Measurements from ENCODE around the gene SPDYE16.
A peak's percentile ranks its signal among the peaks of the same experiment; 100 is the strongest.
"Not testable (repeated sequence)": the region's sequence is repeated elsewhere in the genome, so short reads cannot be mapped to it uniquely, and the experiment has no call there.

The SPDYE16 gene, protein sequence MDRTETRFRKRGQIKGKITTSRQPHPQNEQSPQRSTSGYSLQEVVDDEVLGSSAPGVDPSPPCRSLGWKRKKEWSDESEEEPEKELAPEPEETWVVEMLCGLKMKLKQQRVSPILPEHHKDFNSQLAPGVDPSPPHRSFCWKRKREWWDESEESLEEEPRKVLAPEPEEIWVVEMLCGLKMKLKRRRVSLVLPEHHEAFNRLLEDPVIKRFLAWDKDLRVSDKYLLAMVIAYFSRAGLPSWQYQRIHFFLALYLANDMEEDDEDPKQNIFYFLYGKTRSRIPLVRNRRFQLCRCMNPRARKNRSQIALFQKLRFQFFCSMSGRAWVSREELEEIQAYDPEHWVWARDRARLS

DNA sequence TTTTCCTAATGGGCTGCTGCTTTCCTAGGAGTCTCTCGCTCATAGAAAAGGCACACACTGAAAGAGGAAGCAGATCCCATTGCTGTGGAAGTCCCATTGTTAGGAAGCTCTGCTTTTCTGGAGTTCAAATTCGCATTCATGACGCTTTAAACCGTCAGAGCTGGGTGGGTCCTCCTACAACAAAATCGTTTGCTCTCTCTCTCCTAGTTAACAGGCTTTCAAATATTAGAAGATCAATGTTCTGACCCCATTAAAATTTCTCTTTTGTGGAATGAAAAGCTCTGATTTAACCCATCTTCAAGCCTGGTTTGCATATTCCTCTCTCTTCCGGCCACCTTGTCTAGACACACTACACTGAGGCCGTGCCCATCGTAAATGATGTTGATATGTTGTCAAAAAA, at the start of gene SPDYE16:
Gene SPDYE16 (minus strand): TSS at position 101 of the 400 bp plus-strand sequence. CDS start 1,838 bp downstream, outside the sequence.
- not testable (repeated sequence) for DNase-seq

- DNase-seq = not testable (repeated sequence)
These were observed 49.6 kb upstream of the SPDYE16 start for GRCh38 chr7:76592694-76593093.

DNA sequence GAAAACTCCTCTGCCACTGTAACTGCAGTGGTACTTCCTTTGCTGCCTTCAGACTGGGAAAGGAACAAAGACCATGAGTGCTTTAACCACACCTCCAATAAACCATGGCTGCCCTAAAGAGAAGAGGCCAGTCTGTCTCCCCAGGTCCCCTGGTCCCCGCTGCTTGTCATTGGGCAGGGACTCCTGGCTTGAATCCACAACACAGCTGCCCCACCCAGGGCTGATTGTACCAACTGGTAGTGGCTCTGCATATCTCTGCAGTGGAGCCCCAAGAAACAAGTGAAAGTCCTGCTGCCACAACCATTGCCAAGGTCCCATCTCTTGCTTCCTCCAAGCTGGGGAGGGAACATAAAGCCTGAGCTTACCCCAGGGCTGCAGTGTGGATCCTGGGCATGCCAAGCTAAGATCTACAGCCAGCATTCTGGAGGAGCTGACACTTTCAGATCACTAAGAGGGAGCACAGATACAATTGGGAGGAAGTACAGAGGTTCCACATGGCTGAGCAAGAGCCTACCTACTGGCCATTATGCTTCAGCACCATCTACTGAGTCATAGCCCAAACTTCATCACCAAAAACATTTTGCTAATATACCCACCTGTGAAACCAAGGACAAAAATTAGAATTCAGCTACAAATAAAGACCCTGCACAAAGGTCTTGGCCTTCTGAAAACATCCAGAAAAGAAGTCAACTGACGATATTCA, 48.7 kb upstream of the SPDYE16 start:
- DNase-seq = not testable (repeated sequence)

GRCh38 chr7:76591033-76591432, 47.9 kb upstream of the SPDYE16 start:
- not testable (repeated sequence) for DNase-seq

DNA sequence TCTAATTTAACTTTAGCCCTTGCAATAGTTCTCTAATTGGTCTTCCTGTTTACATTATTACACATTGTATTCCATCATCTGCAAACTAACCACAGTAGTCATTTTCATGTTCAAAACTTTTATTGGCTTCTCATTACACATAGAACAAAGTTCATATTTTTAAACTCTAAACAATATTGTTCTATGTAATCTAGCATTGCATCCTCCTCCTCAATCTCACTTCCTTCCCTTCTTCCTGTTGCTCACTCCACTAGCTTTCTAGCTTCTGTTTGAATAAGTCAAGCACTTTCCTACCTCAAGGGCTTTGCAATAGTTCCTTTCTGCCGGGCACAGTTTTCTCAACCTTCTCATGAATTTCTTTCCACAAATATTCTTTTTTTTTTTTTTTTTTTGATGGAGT, 45.5 kb upstream of the SPDYE16 start:
- DNase-seq = not testable (repeated sequence)

DNA sequence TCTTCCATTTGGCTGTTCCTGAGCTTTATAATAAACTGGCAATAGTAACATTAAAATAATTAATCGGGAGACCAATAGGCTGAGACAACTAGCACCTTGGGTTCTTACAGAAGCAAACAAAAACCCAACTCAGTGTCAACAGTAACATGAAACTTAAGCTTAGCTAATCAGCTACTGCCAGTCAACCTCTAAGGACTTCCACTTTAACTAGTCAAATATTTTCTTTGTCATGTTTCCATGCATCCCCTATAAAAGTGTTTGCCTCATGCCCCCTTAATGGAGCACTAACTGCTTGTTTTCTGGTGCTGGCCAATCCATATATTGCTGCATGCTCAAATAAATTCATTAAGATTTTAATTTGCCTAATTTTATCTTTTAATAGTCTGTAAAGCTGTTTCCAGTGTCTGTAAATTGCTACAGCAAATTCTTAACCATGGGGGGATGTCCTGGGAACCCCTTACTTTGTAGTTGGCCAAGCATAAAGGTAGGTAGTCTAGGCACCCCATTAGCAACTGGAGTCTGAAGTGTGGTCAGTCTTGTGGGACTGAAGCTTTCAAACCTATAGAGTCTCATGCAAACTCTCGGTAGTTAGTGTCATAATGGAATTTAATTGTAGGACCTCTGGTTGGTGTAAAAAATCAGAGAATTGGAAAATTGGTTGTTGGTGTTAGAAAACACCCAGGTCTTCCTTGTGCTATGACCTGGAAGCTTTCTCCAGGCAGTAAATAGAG, 43.7 kb upstream of the SPDYE16 start:
- not testable (repeated sequence) for DNase-seq

- not testable (repeated sequence) for DNase-seq
These were observed 40.7 kb upstream of the SPDYE16 start for GRCh38 chr7:76583636-76584281.

DNA sequence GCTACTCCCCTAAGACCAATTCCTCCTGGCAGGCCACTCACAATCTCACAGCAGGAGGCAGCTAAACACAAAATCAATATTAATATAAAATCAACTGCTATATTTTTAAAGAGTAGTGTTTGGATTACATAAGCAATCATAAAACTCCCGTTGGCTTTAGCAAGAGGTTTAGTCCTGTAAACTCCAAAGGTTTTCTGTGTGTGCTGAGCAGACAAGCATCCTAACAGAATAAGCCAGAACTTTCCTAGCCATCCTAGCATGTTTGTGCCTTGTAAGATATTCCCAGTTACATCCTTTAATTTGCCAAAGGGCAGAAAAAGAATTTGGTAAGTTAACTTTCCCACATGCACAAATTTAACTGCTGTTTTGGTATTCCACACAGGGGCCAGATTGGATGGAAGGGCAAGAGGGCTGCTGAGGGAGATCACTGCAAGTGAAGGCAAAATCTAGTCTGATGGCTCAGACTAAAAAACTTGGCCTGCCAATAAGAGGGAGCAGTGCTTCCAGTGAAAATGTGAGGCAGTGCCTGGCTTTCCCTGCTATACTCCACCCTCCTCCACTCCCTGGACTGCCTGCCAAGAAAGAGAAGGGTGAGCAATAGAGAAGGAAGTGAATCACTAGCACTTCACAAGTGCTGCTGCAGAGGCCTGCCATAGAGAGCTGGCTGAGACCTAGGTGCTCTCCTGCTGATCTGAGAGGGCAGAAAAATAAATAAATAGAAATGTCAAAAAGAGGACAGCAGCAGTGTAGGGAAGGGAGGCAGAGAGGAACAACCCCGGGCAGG, 39.9 kb upstream of the SPDYE16 start:
- peak in 1 of 2 experiments; percentile 9 for DNase-seq

GRCh38 chr7:76575919-76576655, 33.0 kb upstream of the SPDYE16 start:
- not testable (repeated sequence) for DNase-seq

- DNase-seq = not testable (repeated sequence)
These were observed 32.3 kb upstream of the SPDYE16 start for GRCh38 chr7:76575431-76575830.

DNA sequence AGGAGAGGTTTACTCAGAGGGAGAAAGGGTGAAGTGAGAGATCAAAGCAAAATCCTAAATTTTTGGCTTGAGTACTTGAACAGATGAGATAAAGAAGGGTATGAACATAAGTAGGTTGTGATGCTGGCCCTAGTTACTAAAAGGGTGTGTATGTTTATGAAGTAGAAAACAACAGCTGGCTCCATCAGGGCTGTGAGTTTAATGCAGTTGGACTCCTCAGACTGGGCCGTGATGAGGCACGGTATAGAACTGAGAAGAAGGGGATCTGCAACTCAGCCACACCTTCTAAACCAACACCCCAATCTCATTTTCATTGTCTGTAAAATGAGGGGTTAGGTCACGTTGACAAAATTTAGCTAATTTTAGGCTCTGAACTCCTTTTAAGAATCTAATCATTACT, 29.2 kb upstream of the SPDYE16 start:
- DNase-seq = not testable (repeated sequence)

DNA sequence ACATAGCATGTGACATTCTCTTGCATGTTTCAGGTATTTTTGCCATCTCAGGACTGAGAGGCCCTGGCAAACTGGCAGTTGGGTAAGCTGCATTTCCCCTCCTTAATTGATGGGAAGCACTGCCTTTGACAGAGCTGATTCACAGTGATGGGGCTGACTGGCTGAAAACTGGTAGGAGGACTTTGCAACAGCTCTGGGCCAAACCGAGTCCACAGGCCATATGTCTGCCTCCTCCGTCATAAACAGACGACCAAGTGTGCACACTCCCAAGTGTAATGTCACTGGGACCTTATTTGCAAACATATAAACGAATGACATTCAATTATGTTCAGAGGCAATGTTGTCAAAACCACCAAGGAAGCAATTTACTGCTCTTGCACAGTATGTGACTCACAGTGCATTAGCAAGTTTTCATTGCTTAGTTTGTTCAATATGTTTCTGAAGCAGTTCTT, 27.3 kb upstream of the SPDYE16 start:
- not testable (repeated sequence) for DNase-seq

DNA sequence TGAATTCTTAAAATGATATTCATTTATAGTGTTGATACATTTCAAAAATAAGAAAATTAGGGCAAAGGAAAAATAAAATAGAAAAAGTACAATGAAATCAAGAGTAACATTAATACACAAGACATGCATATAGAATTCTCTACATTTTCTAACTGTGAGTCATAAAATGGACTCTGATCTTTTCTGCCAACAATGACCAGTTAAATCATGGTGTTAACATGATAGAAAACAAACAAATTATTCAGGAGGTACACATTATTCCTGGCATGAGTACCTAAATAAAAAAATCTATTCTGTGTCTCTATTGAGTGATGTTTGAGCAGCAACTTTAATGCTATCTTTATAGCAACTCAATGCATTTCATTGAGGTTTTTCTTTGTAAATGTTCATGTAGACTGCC, 25.6 kb upstream of the SPDYE16 start:
- not testable (repeated sequence) for DNase-seq

DNA sequence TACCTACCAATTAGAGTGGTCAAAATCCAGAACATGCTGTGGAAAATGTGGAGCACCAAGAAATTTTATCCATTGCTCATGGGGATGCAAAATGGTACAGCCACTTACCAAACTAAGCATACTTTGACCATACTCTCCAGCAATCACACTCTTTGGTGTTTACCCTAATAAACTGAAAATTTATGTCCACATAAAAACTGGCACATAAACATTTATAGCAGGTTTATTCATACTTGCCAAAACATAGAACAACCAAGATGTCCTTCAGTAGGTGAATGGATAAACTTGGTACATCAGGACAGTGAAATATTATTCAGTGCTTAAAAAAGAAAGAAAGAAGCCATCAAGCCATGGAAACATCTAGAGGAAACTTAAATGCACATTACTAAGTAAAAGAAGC, 24.7 kb upstream of the SPDYE16 start:
- not testable (repeated sequence) for DNase-seq

DNA sequence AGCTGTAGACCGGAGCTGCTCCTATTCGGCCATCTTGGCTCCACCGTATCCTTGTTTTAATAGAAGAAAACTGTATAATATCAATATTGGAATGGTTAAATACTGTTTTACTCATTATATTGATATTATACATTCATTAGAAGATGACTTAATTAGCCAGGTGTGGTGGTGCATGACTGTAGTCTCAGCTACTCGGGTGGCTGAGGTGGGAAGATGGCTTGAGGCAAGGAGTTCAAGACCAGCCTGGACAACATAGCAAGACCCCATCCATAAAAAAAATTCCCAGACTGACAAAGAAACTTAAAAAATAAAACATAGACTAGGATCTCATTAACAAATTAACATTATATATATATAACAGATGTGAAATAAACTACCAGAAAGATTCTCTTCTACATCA, 24.2 kb upstream of the SPDYE16 start:
- not testable (repeated sequence) for DNase-seq

- not testable (repeated sequence) for DNase-seq
These were observed 21.9 kb upstream of the SPDYE16 start for GRCh38 chr7:76565001-76565400.

GRCh38 chr7:76561342-76561741, 18.2 kb upstream of the SPDYE16 start:
- not testable (repeated sequence) for DNase-seq

- DNase-seq = not testable (repeated sequence)
These were observed 17.1 kb upstream of the SPDYE16 start for GRCh38 chr7:76560157-76560556.

- not testable (repeated sequence) for DNase-seq
These were observed 16.6 kb upstream of the SPDYE16 start for GRCh38 chr7:76559685-76560084.

GRCh38 chr7:76551992-76552391, 8.9 kb upstream of the SPDYE16 start:
- not testable (repeated sequence) for DNase-seq

DNA sequence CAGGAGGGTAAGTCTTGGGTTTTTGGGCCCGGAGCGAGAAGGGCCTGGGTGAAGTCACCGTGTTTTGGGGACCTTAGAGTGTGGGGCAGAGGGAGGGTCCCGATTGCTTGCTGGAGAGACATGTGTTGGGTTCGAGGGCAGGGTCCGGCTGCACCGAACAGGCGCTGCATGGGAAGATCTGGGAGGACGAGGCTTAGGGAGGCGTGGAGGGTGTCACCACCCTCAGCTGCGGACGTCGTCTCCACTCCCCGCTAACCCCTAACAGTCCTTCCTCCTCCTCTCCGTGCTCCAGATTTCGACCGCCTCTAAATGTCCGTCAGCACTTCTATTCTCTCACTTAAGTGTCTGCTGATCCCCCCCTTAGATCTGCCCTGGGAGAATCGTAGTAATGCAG, 6.8 kb upstream of the SPDYE16 start:
- not testable (repeated sequence) for DNase-seq

Data from AML-193 (cell line).